HG03354 (cell line): ENCODE measurements around the gene AZGP1.

Experiments used
- ATAC-seq: cut with Tn5 transposase; IDR thresholded peaks from one replicate; pipeline ENCODE4 v1.9.1; 2021; ENCODE audit warnings: mild to moderate bottlenecking; ENCODE audit not compliant: unreplicated experiment, poor library complexity, severe bottlenecking

AZGP1 gene

GRCh38 chr7:99919814-99920112 is 56.1 kb downstream of the AZGP1 start:
- no peak for ATAC-seq

- ATAC-seq = peak; percentile 96
Measured at GRCh38 chr7:99918959-99919813, 56.6 kb downstream of the AZGP1 start, which contains the start of gene TRIM4. TSS of gene TRIM4 (minus strand) at chr7:99919530. CDS start at chr7:99919401, 129 bp downstream.
